Globus pallidus (tissue), 1 donor: ENCODE measurements around the gene RANGAP1.

Experiments used
- DNase-seq: peaks from one replicate; pipeline ENCODE4 v3.0.0-alpha.2; 2015; ENCODE audit warnings: low spot score

The RANGAP1 gene

GRCh38 chr22:41237036-41237706, 48.8 kb downstream of the RANGAP1 start:
- DNase-seq, result no peak

- no peak for DNase-seq
Measured at GRCh38 chr22:41234815-41235695, 50.9 kb downstream of the RANGAP1 start.

- DNase-seq, result no peak
Measured at GRCh38 chr22:41231369-41231768, 54.6 kb downstream of the RANGAP1 start.

DNA sequence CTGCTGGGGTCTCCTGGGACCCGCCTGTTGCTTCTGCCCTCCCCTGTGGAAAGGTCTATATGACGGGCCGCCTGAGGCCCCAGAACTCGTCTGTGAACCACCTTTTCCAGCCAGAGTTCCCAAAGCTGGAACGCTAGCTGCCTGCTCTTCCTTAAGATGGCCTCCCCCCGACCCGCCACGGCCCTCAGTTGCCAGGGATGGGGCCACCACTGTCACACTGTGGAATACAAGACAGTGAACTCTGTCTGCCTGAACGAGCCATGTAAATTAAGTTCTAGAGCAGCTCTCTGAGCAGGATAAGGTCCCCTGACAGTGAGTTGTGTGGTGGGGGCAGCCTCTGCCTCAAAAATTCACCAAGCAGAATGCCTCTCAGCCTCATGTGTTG, 55.6 kb downstream of the RANGAP1 start:
- DNase-seq, result no peak

DNA sequence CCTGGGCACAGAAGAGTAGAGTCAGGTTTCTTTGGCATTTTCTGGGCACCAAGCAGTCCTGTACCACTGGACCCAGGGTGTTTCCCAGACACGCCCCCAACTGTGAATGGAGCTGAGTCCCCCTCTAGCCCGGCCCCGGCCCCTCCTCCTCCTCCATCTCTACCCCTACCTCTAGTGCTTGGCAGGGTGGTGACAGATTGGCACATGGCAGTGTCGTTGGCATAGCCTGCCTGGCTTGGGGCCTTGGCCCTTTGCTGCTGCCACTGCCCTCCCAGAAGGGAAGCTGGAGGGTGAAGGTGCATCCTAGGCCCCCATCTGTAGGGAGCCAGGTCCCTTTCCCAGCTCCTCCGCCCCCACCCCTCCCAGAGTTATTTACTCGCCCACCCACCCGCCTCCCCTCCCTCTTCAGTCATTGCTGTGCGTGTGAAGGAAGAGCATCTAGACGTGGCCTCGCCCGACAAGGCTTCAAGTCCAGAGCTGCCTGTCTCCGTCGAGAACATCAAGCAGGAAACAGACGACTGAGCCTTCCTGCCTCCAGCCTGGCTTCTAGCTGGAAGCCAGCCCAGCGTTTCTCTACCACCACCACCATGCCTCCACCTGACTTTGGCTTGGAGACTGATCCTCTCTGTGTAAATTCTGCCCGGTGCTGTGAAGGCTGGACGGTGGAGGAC, 56.1 kb downstream of the RANGAP1 start:
- no peak for DNase-seq

DNA sequence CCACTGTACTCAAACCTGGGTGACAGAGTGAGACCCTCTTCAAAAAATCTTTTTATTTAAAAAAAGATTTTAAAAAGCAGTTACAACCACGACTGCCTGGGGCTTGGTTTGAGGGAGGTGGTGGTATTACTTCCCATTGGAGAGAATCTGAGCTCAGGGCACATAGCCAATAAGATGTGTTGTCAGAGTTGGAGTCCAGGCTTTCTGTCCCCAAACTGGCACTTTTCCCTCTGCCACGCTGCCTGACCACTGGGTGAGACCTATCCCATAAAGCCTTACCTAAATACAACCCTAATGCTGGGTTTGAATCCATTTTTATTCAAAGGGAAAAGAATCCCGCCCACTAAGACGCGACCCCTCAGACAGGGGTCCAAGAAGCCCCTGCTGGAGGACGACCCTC, 56.8 kb downstream of the RANGAP1 start:
- DNase-seq, result no peak

DNA sequence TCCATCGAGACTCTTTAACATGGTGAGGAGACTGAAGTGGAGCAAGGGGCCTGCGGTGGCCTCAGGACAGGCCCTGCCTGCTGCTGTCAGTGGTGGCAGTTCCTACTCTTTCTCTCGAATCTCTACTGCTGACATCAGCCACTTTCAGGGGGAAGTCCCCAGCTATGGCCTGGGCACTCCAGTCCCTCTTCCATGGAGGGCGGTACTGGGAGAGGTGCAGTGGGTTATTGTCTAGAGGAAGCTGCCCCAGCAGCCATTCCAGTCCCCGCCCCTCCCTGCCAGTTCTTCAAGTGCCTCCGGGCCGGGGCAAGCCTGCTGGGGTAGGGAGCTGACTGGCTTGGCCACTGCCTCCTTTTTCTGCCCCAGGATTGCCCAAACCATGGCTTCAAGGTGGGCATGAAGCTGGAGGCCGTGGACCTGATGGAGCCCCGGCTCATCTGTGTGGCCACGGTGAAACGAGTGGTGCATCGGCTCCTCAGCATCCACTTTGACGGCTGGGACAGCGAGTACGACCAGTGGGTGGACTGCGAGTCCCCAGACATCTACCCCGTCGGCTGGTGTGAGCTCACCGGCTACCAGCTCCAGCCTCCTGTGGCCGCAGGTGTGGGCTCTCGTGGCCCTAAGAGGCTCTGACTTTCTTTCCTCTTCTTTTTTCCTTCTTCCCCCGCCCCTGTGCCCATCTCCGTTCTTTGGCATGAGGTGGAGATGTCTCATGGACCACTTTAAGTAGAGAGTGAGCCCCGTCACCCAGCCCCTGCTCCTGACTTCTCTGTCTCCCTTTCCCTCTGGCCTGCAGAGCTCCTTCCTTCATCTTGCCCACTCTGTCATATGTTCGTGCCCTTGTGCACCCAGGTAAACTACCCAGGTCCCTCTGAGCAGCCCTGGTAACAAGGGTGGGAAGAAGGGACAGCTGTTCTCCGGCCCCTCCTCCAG, 59.0 kb downstream of the RANGAP1 start:
- no peak for DNase-seq

GRCh38 chr22:41223535-41223934, 62.5 kb downstream of the RANGAP1 start:
- DNase-seq, result no peak

DNA sequence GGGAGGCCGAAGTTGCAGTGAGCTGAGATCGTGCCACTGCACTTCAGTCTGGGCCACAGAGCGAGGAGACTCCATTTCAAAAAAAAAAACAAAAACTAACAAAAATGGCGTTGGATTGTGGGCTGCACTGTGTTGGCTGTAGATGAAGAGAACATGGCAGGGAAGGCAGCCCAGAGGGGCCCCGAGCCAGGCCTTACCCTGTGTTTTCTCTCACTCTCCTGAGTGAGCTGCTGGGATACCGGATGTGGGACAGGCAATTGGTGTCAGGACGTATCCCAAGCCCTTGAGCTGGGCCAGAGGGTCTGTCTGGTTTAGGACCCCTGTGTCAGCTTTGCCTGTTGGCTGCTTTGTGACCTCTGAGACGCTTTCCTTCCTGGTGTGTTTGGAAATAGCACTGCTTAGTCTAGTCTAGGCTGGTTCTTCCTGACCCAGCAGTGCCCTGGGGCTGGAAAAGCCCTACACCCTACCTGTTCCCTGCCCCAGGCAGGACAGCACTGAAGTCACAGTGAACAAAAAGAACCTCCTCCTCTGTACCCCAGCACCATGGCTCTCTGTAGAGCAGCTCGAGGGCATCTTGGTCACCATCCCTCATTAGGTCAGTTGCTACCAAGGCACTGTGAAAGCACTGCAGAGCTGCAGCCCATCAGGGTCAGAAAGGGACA, 63.0 kb downstream of the RANGAP1 start:
- DNase-seq, result no peak

- peak; percentile 79 for DNase-seq
Measured at GRCh38 chr22:41217553-41218157, 68.3 kb downstream of the RANGAP1 start.

GRCh38 chr22:41216984-41217383, 69.0 kb downstream of the RANGAP1 start:
- DNase-seq, result no peak

GRCh38 chr22:41215926-41216325, 70.1 kb downstream of the RANGAP1 start:
- no peak for DNase-seq

DNA sequence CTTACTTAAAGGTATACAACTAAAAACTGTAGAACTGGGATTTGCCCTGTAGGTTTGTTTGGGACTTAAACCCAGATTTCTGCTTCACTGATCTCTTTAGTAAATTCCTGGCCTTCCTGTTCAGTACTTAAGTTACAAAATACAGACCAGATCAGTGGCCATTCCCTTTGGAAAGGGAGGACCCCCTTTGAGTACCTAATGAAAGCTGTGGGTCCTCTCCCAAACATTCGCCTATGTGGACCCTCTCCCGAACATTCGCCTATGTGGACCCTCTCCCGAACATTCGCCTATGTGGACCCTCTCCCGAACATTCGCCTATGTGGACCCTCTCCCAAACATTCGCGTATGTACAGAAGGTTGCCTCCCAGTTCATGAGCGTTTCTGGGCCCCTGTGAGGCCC, 70.6 kb downstream of the RANGAP1 start:
- DNase-seq, result no peak

- no peak for DNase-seq
Measured at GRCh38 chr22:41206719-41207118, 79.3 kb downstream of the RANGAP1 start.

DNA sequence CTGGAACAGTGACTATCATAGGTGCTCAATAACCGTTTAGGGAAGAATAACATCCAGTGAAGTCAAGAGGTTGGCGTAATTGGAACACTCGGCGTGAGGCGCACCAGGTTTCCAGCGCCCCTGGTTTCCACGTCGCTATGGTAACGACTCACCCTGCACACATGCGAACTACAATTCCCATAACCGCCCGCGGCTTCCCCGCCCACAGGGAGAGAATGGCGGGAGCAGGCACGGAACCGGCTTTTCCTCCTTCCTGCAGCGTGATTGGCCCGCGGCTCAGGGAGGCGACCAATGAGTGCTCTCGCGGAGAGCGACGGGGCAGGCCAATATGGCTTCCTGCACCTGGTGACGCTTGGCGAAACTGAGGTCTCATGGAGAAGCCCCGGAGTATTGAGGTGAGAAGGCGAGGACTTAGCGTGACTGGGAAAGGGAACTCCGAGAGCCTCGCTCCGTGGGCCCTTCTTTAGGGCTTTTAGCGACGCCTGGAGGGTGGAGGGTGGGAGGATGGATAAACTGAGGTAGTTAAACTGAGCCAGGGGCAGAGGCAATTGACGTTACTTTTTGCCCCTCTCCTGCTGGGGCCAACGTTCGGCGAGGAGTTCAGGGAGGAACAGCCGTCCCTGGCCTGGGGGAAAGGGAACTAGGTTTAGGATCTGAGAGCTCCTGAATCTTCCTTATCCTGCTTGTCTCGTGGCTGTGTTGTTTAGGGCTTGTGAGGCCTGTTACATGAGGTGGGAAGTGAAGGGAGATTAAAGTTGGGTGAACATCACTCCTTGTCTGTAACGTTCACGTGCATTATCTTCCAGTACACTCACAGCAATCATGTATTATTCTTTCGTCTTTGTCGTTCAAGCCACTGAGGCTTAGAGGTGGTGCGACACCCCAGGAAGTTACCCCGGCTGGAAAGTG, 80.7 kb downstream of the RANGAP1 start, which contains the start of gene L3MBTL2:
Gene L3MBTL2 (plus strand): TSS at position 321 of the 909 bp plus-strand sequence. CDS start 51 bp downstream, at position 372.
- peak; percentile 97 for DNase-seq

DNA sequence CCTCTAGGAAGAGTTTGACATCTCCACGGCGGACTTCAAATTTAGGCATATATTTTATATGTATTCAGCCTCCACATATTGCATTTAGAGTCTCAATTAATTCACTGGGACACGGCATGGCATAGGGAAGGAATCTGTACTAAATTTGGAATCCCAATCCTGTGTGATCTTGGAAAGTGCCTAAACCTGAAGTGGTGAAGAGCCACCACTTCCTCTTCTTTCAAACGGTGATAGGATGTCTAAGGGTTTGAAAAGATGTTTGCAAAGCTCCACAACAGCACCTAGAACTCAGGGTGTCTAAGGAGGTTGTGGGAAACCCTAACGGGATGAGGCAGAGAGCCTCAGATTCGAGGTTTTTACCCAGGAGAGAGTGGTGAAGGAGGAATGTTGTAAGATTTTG, 81.9 kb downstream of the RANGAP1 start:
- no peak for DNase-seq

- no peak for DNase-seq
Measured at GRCh38 chr22:41203118-41203517, 82.9 kb downstream of the RANGAP1 start.

DNA sequence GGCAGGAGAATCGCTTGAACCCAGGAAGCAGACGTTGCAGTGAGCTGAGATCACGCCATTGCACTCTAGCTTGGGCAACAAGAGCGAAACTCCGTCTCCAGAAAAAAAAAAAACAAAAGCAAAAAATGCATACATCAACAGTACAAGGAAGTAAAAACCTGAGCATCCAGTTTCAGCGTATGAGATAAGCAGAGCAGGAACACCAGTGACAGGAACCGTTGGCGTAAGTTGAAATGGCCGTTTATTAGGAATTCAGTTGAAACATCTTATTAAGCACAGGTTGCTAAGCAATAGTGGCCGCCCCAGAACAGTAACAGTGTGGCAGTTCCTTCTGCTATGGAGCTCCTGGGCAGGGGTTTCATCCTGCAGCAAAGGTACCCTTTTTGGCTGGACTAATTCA, 84.8 kb downstream of the RANGAP1 start:
- DNase-seq, result no peak

DNA sequence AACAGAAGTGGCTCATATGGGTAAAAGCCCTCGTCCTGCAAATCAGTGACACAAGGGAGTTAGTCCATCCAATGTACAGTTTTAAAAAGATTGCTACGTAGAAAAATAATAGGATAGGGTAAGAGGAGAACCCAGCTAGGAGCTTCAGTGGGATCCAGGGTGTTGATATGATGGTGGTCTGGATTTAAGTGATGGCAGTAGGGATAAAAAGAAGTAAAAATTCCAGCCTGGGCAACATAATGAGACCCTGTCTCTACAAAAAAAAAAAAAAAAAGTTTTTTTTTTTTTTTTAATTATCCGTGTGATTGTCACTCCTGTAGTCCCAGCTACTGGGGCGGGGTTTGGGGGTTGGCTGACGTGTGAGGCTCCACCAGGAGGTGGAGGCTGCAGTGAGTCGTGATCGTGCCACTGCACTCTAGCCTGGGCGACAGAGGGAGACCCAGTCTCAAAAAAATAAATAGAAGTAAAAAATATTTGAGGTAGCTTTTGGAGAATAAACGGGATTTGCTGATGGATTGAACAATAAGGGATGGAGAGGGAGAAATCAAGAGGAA, 87.9 kb downstream of the RANGAP1 start:
- no peak for DNase-seq
